Activated B cell treated with CpG ODN at 0.5 μM for 24 hours (primary cell): ENCODE measurements around the gene PRR19. TPM values are rescaled to one million over a fixed set of nuclear protein-coding genes. Genes with fewer than 3 reads are reported as not detected.

Source experiments
- ATAC-seq: fragments of 200-7000 bp; cut with Tn5 transposase; one replicate; pipeline ENCODE4 v1.10.0; 2021; ENCODE audit warnings: low read depth, mild to moderate bottlenecking, moderate library complexity
- CTCF ChIA-PET: fragments of 350-600 bp; sonication (Branson Sonifier 250); formaldehyde crosslinking; loops from one replicate; lab custom pipeline; 2021; ENCODE audit warnings: antibody characterized with exemption; lab: Charles Lee
- POLR2A ChIA-PET: fragments of 350-600 bp; sonication (Branson Sonifier 250); formaldehyde crosslinking; loops from one replicate; lab custom pipeline; 2021; ENCODE audit warnings: antibody characterized with exemption; lab: Charles Lee
- DNase-seq: peaks from one replicate; pipeline ENCODE4 v3.0.0; 2022
- H3K27ac Mint-ChIP-seq: one replicate; pipeline ENCODE4 v1.8.0; 2020; ENCODE audit warnings: mixed read lengths
- H3K27me3 Mint-ChIP-seq: one replicate; pipeline ENCODE4 v1.8.0; 2021; ENCODE audit warnings: mixed read lengths
- H3K36me3 Mint-ChIP-seq: one replicate; pipeline ENCODE4 v1.8.0; 2021; ENCODE audit warnings: low read depth, mixed read lengths
- H3K4me1 Mint-ChIP-seq: one replicate; pipeline ENCODE4 v1.8.0; 2021; ENCODE audit warnings: mixed read lengths
- H3K4me3 Mint-ChIP-seq: one replicate; pipeline ENCODE4 v1.8.0; 2020; ENCODE audit warnings: mild to moderate bottlenecking, mixed read lengths
- H3K9me3 Mint-ChIP-seq: one replicate; pipeline ENCODE4 v1.8.0; 2020; ENCODE audit warnings: mixed read lengths
- intact Hi-C: fragments of 100-400 bp; cut with micrococcal nuclease; formaldehyde crosslinking; loops from one replicate; pipeline ENCODE4 v1.15.1; 2024
- total RNA-seq: library from RNA; stranded (reverse); gene quantifications from 2 replicates; pipeline ENCODE4 v1.2.3, GENCODE V29; 2022
- TF ChIP-seq, protein P1 (sequence below): fragments of 200-600 bp; IDR thresholded peaks from one replicate; pipeline ENCODE4 v1.8.0; 2022; ENCODE audit warnings: antibody characterized with exemption, mild to moderate bottlenecking

Gene PRR19
- total RNA-seq, 1 donor from 2014 or later = 0.33 TPM

DNA sequence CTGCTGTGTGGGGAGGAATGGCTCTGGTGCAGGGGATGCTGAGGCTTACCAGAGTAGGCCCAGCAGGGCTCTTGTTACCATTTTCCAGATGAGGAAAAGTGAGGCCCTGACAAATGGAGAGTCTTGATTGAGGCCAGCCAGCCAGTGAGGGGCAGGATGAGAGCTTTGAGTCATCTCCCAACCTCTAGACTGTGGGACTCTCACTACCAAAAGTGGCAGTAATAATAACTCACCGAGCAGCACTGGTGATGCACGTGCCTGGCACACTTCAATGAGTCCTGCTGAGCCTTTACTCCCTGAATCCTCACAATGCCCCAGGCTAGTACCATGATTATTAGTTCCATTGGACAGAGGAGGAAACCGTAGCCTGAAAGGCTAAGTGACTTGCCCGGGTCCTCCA lies 25.1 kb upstream of the PRR19 start:
- no peak overlapping the region for H3K27ac Mint-ChIP-seq
- POLR2A ChIA-PET = interaction anchor here (0.6 to 0.8 kb wide), 2 partner anchors 24 to 62 kb away, joined by 3 to 7 read pairs; no protein-coding TSS in a partner anchor

DNA sequence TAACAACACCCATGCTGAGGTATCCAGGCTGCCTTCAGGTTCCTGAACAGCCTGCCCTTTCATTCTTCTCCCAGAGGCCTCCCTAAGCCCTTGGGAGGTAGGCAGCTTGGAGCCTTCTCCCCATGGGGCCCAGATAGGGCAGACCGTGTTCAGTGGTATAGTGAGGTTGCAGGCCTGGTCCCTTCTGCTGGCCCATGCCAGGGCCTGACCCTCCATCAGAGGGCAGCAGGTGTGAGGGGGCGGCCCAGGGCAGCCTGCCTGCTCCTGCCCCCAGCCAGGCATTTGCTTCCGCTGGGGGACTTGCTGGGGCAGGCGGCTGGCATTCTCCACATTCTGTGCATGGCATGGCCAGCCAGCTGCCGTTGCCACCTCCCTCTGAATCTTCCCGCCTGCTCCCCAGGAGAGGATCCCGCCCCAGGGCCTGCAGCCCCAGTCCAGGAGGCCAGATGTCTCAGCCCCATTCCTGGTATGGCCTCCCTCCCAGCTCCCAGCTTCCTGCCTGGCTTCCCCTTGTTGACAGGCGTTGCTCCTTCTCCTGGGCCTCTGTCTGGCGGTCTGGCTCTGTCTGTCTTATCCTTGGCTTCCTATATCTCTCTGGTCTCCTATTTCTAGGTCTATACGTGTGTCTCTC lies 24.0 kb upstream of the PRR19 start:
- CTCF ChIA-PET = interaction anchor here (2.0 to 2.9 kb wide), 4 partner anchors 32 to 146 kb away, joined by 7 to 29 read pairs (median 26); partner anchors contain the start of genes GSK3A and POU2F2
- Mint-ChIP-seq H3K27me3 (no peaks in the 10 kb centered on the region), H3K27ac (no peak overlapping the region), H3K9me3 (no peaks in the 10 kb centered on the region), H3K4me3 (no peak overlapping the region), H3K4me1 (peaks cover 49% of the 10 kb centered on the region), H3K36me3 (peaks cover 18% of the 10 kb centered on the region)
- intact Hi-C loops = no loop called here
- POLR2A ChIA-PET = interaction anchor here (0.7 to 2.0 kb wide), 2 partner anchors 9 to 58 kb away, joined by 3 to 5 read pairs; partner anchors contain the start of genes CIC and ZNF526
- TF ChIP-seq, protein P1, sequence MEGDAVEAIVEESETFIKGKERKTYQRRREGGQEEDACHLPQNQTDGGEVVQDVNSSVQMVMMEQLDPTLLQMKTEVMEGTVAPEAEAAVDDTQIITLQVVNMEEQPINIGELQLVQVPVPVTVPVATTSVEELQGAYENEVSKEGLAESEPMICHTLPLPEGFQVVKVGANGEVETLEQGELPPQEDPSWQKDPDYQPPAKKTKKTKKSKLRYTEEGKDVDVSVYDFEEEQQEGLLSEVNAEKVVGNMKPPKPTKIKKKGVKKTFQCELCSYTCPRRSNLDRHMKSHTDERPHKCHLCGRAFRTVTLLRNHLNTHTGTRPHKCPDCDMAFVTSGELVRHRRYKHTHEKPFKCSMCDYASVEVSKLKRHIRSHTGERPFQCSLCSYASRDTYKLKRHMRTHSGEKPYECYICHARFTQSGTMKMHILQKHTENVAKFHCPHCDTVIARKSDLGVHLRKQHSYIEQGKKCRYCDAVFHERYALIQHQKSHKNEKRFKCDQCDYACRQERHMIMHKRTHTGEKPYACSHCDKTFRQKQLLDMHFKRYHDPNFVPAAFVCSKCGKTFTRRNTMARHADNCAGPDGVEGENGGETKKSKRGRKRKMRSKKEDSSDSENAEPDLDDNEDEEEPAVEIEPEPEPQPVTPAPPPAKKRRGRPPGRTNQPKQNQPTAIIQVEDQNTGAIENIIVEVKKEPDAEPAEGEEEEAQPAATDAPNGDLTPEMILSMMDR = no peak
- no peak for ATAC-seq
- DNase-seq = no peak

More for the DNA sequence above, 25.1 kb upstream of the PRR19 start:
- no peak for DNase-seq
- TF ChIP-seq, protein P1 = no peak
- Mint-ChIP-seq H3K36me3 (peaks cover 18% of the 10 kb centered on the region), H3K9me3 (no peaks in the 10 kb centered on the region), H3K27me3 (no peaks in the 10 kb centered on the region), H3K4me3 (no peak overlapping the region), H3K4me1 (peaks cover 40% of the 10 kb centered on the region)
- CTCF ChIA-PET = no interaction called here
- no peak for ATAC-seq
- intact Hi-C loops = no loop called here

DNA sequence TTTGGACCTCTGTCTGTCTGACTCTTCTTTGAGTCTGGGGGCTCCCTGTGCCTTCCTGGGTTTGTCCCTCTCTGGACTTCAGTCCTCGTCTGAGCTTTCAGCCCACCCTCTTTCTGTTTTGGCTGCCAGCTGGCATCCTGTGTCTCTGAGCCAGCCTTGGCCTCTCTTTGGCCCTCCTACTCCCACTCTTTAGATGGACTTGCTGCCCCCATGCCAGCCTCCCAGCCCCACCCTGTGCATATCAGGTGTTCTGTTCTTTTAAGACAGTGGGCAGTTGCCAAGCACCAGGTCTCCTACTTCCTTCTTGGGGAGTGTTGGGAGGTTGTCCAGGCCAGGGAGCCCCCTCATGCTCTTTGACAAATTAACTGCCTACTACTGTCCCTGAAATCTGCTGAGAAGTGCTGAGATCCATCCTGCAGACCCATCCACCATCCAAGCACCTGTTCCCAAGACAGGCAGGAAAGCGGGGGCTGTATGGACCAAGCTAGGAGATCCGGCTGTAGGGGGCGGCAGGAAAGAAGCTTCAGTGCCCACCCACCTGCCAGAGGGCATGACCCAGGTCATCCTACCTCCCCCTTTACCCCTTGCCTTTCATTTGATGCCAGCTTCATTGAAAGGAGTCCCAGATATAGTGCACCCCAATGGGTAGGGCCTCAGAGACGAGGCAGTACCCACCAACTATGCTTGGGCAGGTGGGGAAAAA lies 23.3 kb upstream of the PRR19 start:
- DNase-seq = no peak
- Mint-ChIP-seq H3K27ac (peak overlapping the region; percentile 82), H3K4me3 (peak overlapping the region; percentile 86), H3K9me3 (no peaks in the 10 kb centered on the region), H3K27me3 (no peaks in the 10 kb centered on the region), H3K4me1 (peaks cover 49% of the 10 kb centered on the region), H3K36me3 (peaks cover 12% of the 10 kb centered on the region)
- CTCF ChIA-PET = interaction anchor here (1.3 to 2.9 kb wide), 7 partner anchors 18 to 170 kb away, joined by 3 to 29 read pairs (median 10); partner anchors contain the start of genes GSK3A and POU2F2
- POLR2A ChIA-PET = interaction anchor here (1.1 to 5.2 kb wide), 7 partner anchors 9 to 165 kb away, joined by 3 to 68 read pairs (median 15); partner anchors contain the start of genes CIC, GSK3A, POU2F2 and ZNF526
- intact Hi-C loops = no loop called here
- TF ChIP-seq, protein P1 = no peak
- ATAC-seq = no peak

DNA sequence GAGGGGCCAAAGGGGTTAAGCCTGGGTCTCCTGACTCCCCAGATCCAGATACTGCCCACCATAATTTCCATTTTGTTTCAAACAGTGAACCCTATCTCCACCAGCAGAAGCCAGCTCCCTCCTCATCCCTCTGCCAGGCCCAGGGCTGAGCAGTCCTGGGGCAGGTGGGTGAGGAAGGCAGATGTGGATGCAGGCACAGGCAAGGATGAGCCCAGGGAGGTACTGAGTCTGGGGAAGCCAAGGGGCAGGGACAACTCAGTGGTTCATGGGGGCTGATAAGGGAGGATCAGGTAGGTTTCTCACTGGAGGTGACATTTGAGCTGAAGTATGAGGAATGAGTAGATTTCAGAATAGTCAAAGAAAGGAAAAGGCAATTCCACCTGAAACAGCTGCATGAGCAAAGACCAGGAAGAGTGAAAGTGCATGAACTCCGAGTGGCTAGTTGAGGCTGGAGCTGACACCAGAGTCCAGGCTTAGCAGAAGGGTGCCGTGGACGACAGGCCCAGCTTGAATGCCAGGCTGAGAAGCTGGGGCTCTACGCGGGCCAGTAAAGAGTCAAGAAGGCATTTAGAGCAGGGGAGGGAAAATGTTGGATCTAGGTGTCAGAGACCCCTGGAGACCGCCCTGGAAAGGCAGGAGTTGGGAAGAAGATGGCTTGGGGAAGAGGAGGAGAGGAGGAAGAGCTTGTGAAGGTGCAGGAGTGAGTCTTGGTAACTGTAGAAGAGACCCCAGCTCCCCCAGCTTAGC lies 22.6 kb upstream of the PRR19 start:
- peaks cover 49% of the 10 kb centered on the region for H3K4me1 Mint-ChIP-seq
- no peaks in the 10 kb centered on the region for H3K9me3 Mint-ChIP-seq
- peaks cover 7% of the 10 kb centered on the region for H3K36me3 Mint-ChIP-seq
- CTCF ChIA-PET = interaction anchor here (0.6 to 2.9 kb wide), 22 partner anchors 9 to 198 kb away, joined by 3 to 29 read pairs (median 4); partner anchors contain the start of genes CIC, GSK3A and POU2F2
- H3K27ac Mint-ChIP-seq = peak overlapping the region; percentile 82
- TF ChIP-seq, protein P1 = no peak
- DNase-seq (no peak), ATAC-seq (no peak)
- H3K4me3 Mint-ChIP-seq = peak overlapping the region; percentile 86
- H3K27me3 Mint-ChIP-seq = no peaks in the 10 kb centered on the region
- intact Hi-C loops = no loop called here
- POLR2A ChIA-PET = interaction anchor here (0.5 to 5.2 kb wide), 14 partner anchors 9 to 1478 kb away, joined by 3 to 68 read pairs (median 5); partner anchors contain the start of genes CIC, DEDD2, GSK3A and POU2F2
